Measurements from ENCODE around the gene UFSP2.

DNA sequence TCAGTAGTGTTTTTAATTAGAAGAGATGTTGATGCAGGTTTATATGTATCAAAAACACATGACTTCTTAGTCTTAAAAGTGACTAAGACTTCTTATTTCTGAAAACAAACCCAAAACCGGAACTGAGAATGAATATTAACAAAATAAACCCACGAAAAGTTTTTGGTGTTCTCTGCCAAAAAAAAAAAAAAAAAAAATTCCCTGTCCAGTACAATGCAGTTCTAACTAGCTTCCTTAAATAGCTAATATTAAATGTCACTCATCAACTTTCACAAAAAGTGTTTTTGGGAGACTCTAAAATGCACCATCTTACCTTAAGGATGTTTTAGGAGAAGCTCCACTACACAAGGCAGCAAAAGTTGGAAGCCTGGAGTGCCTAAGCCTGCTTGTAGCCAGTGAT, 27.1 kb downstream of the UFSP2 start:
- TF ChIP-seq POLR2AphosphoS5 (IDR thresholded peaks at IDR 0.05; ENCODE audit: low read depth) = no peak
- TF ChIP-seq JUNB (IDR thresholded peaks at IDR 0.05; ENCODE audit: unreplicated experiment) = no peak
- TF ChIP-seq EZH2phosphoT487 (IDR thresholded peaks at IDR 0.05; ENCODE audit: unreplicated experiment) = no peak
- no peak for TF ChIP-seq CTCF (conservative IDR thresholded peaks at IDR 0.05; ENCODE audit: low read depth in 2 of 2)
